Measurements from ENCODE around the gene TOX3. TPM values are rescaled to one million over a fixed set of nuclear protein-coding genes. Genes with fewer than 3 reads are reported as not detected.

TOX3 gene
- total and polyA plus RNA-seq, 2 of the 13 experiments (the other 11 are each of a cell fraction or from before 2014, with no cell fraction given): 14.5 to 98.6 TPM

- no peak for TF ChIP-seq ZNF597 (CRISPR knock-in tag; IDR thresholded peaks at IDR 0.05)
- no peak for TF ChIP-seq STAT6 (CRISPR knock-in tag; IDR thresholded peaks at IDR 0.05; ENCODE audit: borderline replicate concordance)
- no peak; the same call in 1 of the 2 replicates for TF ChIP-seq SAFB2 (CRISPR knock-in tag; IDR thresholded peaks at IDR 0.05; ENCODE audit: borderline replicate concordance, low read depth)
- no peak for TF ChIP-seq PAWR (CRISPR knock-in tag; IDR thresholded peaks at IDR 0.05; ENCODE audit: borderline replicate concordance)
- TF ChIP-seq MLX (CRISPR knock-in tag; IDR thresholded peaks at IDR 0.05): peak; percentile 61; the same call in 1 of the 2 replicates
- 0 out of 2 replicates have a peak, but pooled peaks have one; percentile 41 for TF ChIP-seq HOMEZ (CRISPR knock-in tag; IDR thresholded peaks at IDR 0.05; ENCODE audit: low read depth)
- peak; percentile 20; the same call in 1 of the 2 replicates for TF ChIP-seq TGIF2 (CRISPR knock-in tag; IDR thresholded peaks at IDR 0.05)
- peak; percentile 42; the same call in 1 of the 2 replicates for TF ChIP-seq ZBTB20 (CRISPR knock-in tag; IDR thresholded peaks at IDR 0.05; ENCODE audit: borderline replicate concordance, low read depth)
- TF ChIP-seq ZNF570 (CRISPR knock-in tag; IDR thresholded peaks at IDR 0.05; ENCODE audit: borderline replicate concordance): no peak
- no peak for TF ChIP-seq SRSF1 (optimal IDR thresholded peaks at IDR 0.05; ENCODE audit: low read depth, low read length)
- no peak for TF ChIP-seq NFE2 (CRISPR knock-in tag; IDR thresholded peaks at IDR 0.05)
- peak; percentile 77 for TF ChIP-seq TCF7 (IDR thresholded peaks at IDR 0.05; ENCODE audit: low read depth)
- TF ChIP-seq NR2F2 (IDR thresholded peaks at IDR 0.05; ENCODE audit: borderline replicate concordance, low read depth): peak; percentile 89
- peak; percentile 90 for TF ChIP-seq TFE3 (CRISPR knock-in tag; IDR thresholded peaks at IDR 0.05)
- 0 out of 2 replicates have a peak, but pooled peaks have one; percentile 60 for TF ChIP-seq SNAI1 (CRISPR knock-in tag; IDR thresholded peaks at IDR 0.05; ENCODE audit: borderline replicate concordance)
- TF ChIP-seq CC2D1A (CRISPR knock-in tag; IDR thresholded peaks at IDR 0.05): no peak
- no peak for TF ChIP-seq ZNF180 (CRISPR knock-in tag; IDR thresholded peaks at IDR 0.05; ENCODE audit: borderline replicate concordance, low read depth)
- no peak; the same call in 1 of the 2 replicates for TF ChIP-seq ZBTB7A (CRISPR knock-in tag; IDR thresholded peaks at IDR 0.05)
- TF ChIP-seq ZNF550 (CRISPR knock-in tag; IDR thresholded peaks at IDR 0.05; ENCODE audit: borderline replicate concordance): no peak
These were observed 31.3 kb upstream of the TOX3 start (continued) for GRCh38 chr16:52578007-52578828.
